ENCODE data around the gene IL1R2. TPM values are rescaled to one million over a fixed set of nuclear protein-coding genes. Genes with fewer than 3 reads are reported as not detected.

The IL1R2 gene, protein sequence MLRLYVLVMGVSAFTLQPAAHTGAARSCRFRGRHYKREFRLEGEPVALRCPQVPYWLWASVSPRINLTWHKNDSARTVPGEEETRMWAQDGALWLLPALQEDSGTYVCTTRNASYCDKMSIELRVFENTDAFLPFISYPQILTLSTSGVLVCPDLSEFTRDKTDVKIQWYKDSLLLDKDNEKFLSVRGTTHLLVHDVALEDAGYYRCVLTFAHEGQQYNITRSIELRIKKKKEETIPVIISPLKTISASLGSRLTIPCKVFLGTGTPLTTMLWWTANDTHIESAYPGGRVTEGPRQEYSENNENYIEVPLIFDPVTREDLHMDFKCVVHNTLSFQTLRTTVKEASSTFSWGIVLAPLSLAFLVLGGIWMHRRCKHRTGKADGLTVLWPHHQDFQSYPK
- not detected in 2 replicates for total RNA-seq (2014; rRNA removed; shearing (Covaris generic))
- total RNA-seq (2022), result not detected in 2 replicates
- Bru-seq, nascent RNA, result not detected
- percentile 4 among the genes with signal in this experiment for BruChase-seq, experiment 1, labeled RNA remaining after a 6-hour chase
- BruChase-seq, experiment 2, labeled RNA remaining after a 2-hour chase, result not detected
- long read RNA-seq, result 0 reads

DNA sequence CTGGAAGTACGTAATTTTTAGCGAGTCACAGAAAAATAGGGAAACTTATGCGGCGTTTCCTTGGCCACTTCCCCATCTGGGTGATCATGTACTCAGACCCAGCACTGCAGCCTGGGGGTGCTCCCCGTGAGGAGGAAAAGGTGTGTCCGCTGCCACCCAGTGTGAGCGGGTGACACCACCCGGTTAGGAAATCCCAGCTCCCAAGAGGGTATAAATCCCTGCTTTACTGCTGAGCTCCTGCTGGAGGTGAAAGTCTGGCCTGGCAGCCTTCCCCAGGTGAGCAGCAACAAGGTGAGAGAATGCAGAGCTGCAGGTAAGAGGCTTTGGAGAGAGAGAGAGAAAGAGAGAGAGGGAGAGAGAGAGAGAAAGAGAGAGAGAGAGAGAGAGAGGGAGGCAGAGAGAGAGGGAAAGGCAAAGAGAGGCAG, at the start of gene IL1R2:
Gene IL1R2 (plus strand): TSS at position 240 of the 425 bp plus-strand sequence. CDS start 16,616 bp downstream, outside the sequence.
- BruUV-seq (replicated peaks), result no TSS peak
- ChIA-PET CTCF (ENCODE audit: unreplicated experiment) (no interaction called here), POLR2A (no interaction called here)
- Histone ChIP-seq H3K4me2 (ENCODE audit: low read length) (no peak within 1 kb of the TSS), H3K9me2 (ENCODE audit: insufficient read depth, low read length) (no peaks in the 10 kb centered on the region), H3K9me3 (ENCODE audit: low read length) (no peaks in the 10 kb centered on the region), H3K36me3 (ENCODE audit: insufficient read depth, low read length) (no peaks in the 10 kb centered on the region), H2AFZ (ENCODE audit: low read length) (no peak within 1 kb of the TSS), H3K27ac (ENCODE audit: low read depth, low read length, poor library complexity, severe bottlenecking) (no peak within 1 kb of the TSS), H3K4me3 (ENCODE audit: low read depth, low read length, poor library complexity, severe bottlenecking) (no peak within 1 kb of the TSS), H4K20me1 (ENCODE audit: insufficient read depth, low read length) (no peaks in the 10 kb centered on the region), H3K4me1 (ENCODE audit: insufficient read depth, low read length, poor library complexity, severe bottlenecking) (no peaks in the 10 kb centered on the region), H3K79me2 (ENCODE audit: insufficient read depth, low read depth, low read length) (no peaks in the 10 kb centered on the region)
- TF ChIP-seq, protein P1, sequence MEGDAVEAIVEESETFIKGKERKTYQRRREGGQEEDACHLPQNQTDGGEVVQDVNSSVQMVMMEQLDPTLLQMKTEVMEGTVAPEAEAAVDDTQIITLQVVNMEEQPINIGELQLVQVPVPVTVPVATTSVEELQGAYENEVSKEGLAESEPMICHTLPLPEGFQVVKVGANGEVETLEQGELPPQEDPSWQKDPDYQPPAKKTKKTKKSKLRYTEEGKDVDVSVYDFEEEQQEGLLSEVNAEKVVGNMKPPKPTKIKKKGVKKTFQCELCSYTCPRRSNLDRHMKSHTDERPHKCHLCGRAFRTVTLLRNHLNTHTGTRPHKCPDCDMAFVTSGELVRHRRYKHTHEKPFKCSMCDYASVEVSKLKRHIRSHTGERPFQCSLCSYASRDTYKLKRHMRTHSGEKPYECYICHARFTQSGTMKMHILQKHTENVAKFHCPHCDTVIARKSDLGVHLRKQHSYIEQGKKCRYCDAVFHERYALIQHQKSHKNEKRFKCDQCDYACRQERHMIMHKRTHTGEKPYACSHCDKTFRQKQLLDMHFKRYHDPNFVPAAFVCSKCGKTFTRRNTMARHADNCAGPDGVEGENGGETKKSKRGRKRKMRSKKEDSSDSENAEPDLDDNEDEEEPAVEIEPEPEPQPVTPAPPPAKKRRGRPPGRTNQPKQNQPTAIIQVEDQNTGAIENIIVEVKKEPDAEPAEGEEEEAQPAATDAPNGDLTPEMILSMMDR (conservative IDR thresholded peaks at IDR 0.05; ENCODE audit: low read length), result no peak
- intact Hi-C loops (cut with micrococcal nuclease; ENCODE audit: unreplicated experiment), result no loop called here
- DNase-seq (ENCODE audit: low spot score), result no peak

- no peak overlapping the region for H3K4me3 ChIP-seq (ENCODE audit: low read depth, low read length, poor library complexity, severe bottlenecking)
- no peaks in the 10 kb centered on the region for H3K4me1 ChIP-seq (ENCODE audit: insufficient read depth, low read length, poor library complexity, severe bottlenecking)
- TF ChIP-seq, protein P1 (conservative IDR thresholded peaks at IDR 0.05; ENCODE audit: low read length), result no peak
- no peak for TF ChIP-seq EZH2phosphoT487 (IDR thresholded peaks at IDR 0.05; ENCODE audit: borderline replicate concordance, low read depth, low read length)
- no peaks in the 10 kb centered on the region for H4K20me1 ChIP-seq (ENCODE audit: insufficient read depth, low read length)
- no peak overlapping the region for H3K27ac ChIP-seq (ENCODE audit: low read depth, low read length, poor library complexity, severe bottlenecking)
- no peaks in the 10 kb centered on the region for H3K79me2 ChIP-seq (ENCODE audit: insufficient read depth, low read depth, low read length)
- no peaks in the 10 kb centered on the region for H3K9me2 ChIP-seq (ENCODE audit: insufficient read depth, low read length)
- POLR2A ChIA-PET, result no interaction called here
- H3K9me3 ChIP-seq (ENCODE audit: low read length), result no peaks in the 10 kb centered on the region
- intact Hi-C loops (cut with micrococcal nuclease; ENCODE audit: unreplicated experiment), result no loop called here
- no peak overlapping the region for H3K4me2 ChIP-seq (ENCODE audit: low read length)
- no peak overlapping the region for H2AFZ ChIP-seq (ENCODE audit: low read length)
- no TSS peak for BruUV-seq (replicated peaks)
- no peak for DNase-seq (ENCODE audit: low spot score)
- no peaks in the 10 kb centered on the region for H3K36me3 ChIP-seq (ENCODE audit: insufficient read depth, low read length)
- CTCF ChIA-PET (ENCODE audit: unreplicated experiment), result no interaction called here
These were observed 48.9 kb upstream of the IL1R2 start for GRCh38 chr2:101942851-101943250.

All from OCI-LY7 (cell line).